HG03025 (cell line): ENCODE data around the gene PHTF2.

Source experiments
- ATAC-seq: cut with Tn5 transposase; IDR thresholded peaks from one replicate; pipeline ENCODE4 v1.9.1; 2021; ENCODE audit warnings: mild to moderate bottlenecking, moderate library complexity; ENCODE audit not compliant: unreplicated experiment, low FRiP score

PHTF2 gene

DNA sequence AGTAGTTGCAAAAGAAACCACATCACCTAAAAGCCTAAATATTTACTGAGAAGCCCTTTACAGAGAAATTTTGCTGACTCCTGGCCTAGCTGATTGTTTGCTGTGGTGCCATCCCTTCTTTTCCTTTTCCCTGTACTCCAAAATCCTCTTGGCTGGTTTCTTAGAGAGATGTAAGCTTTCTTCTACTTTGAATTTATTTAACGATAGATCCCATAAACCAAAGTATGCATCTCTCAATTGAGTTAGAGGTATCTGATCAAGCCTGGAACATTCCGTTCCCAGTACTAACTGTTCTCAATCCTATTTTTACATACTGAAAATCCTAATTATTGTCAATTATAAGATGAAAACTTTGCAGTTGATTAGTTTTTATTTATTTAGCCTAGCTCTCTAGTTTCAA, 6.6 kb upstream of the PHTF2 start:
- ATAC-seq, result no peak

DNA sequence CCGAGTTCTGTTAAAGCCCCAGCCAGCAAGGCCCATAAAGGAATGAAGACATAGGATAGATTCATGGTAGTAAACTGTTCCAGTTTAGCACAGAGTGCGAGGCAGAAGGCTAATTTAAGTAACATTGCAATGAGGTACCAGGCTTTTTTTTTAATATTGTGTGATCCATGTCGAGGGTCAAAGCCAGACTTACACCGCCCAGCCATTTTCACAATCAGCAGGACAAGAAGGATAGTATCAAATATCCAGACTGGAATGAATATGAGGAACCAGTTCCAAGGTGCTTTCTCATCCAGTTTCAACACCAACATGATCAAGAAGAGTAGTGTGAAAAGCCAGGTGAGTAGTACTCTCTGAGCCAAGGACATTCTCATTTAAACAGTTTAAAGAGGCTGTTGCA, 4.6 kb upstream of the PHTF2 start:
- ATAC-seq, result no peak

DNA sequence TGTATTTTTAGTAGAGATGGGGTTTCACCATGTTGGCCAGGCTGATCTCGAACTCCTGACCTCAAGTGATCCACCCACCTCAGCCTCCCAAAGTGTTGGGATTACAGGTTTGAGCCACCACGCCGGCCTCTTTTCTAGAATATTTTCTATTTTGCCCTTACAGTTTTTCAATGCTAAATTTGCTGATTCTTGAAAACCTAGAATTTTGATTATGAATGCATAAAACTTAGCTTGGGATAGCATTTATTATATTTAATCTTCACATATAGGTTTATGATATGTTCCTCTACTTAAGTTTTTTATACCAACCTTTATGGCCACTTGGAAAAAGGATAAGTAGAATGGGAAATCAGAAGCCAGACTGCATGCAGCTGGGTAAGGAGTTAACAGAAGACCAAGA, 2.5 kb upstream of the PHTF2 start:
- ATAC-seq, result no peak

DNA sequence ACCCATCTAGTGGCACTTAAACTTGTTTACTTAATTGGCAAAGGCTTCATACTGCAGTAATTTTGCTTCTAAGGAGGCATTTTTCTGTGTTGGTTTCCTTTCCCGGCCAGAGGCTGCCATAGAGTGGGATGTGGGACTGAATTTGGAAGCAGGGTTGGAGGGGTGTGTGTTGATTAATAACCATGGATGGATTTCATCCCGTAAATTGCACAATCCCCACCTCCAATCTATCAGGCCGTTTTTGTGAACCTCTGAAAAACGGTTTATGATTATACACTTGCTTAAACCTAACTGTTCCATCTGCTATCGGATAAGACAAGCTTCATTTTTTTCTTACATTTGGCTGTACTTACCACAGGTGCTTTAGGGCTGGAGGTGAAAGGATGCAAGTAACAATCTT, 1.6 kb upstream of the PHTF2 start:
- no peak for ATAC-seq

DNA sequence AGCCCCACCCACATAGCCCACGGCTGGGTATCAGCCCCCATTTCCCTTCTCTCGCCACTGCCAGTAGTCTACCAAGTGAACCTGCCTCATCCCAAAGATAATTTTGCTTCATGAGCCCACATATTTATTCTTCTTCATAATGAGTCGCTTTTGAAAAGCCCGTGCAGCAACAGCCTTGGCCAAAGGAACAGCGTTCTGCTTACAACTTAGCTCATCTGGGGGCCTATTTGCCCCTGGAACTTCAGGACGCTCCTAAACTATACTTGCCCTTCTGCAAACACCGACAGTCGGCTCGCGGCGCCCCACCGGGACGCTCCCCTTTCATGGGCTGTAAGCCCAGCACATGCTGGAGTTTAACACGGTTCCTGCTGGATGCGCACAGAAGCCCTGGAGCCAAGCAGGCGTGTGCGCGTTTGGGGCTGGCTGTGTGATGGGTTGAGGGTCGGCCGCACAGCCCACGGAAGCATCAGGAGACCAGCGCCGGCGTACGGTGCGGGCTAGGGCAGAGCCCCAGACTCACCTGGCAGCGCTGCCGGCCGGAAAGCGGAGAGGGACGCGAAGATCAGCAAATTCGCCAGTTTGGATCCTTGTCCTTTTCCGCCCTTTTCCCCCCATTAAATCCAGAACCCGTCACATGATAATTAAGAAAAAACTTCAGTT, 709 bp upstream of the PHTF2 start:
- peak; percentile 18 for ATAC-seq

DNA sequence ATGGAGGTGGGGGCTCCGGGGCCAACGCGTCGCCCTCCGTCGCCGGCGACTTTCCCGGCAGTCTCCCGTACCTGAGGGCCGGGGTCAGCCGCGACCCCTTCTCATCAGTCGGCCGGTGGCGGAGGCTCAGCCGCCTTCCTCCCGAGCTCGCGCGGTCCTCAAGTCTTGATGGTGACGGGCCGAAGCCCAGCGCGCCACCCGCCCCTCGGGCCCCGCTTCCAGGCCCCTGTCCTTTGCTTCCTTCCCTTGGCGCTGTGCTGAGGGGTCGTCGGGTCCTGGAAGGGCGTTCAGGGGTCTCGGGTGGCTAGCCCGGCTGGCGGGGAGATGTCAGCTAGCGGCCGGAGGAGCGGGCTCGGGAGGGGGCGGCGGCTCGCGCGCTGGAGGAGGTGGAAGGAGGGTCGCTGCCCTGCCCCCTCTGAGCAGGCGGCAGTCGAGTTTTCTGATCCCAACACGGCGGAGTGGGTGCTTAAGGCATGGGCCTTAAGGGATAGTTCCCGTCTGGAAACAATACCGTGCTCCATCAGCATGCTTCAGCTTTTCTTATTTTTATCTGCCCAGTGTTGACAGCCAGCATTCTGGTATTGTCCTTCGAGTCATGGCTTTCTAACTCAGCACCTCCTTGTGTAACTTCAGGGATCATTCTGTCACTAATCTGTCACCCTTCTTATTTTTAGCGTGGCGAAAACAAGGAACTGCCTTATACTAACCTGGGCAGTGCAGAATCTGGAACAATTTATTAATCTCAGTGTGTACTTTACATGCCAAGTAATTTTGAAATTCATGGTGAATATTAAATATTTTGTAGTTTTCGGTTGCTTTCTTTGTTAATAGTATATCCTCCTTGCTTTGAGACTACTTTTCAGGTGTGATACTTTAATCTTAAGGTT, 748 bp downstream of the PHTF2 start:
- ATAC-seq, result peak; percentile 1

DNA sequence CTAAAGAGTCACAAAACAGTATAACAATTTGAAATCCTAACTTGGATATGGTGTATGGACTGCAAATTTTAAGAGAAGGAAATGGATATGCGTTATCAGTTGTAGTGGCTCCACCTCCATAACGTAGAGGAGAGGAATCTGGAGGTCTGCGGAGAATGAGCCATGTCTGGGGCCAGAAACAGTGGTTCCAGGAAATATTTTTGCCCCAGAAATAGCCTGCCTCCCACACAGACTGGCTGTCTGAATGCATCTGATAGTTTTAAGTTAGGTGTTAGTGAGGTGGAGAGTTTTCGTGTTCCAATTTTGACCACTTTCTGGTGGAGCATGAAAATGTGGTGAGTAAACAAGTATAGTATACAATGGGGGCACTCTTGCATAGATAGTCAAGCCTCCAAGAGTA, 1.6 kb downstream of the PHTF2 start:
- ATAC-seq, result no peak

DNA sequence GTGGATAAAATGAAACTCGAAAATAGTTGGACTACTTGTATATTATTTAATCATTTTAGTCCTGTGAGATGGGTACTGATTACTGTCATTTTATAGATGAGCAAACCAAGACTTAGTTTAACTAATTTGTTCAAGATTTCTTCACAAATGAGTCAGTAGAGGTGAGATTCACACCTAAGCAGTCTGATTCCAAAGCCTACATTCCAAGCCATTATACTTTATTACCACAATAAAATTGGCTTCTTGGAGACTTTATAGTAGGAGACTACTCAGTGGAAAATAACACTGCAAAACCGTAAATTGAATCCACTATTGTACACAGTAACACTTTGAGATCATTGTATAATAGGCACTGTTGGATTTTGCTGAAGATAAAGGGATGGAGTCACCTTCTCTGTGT, 2.2 kb downstream of the PHTF2 start:
- ATAC-seq, result no peak

DNA sequence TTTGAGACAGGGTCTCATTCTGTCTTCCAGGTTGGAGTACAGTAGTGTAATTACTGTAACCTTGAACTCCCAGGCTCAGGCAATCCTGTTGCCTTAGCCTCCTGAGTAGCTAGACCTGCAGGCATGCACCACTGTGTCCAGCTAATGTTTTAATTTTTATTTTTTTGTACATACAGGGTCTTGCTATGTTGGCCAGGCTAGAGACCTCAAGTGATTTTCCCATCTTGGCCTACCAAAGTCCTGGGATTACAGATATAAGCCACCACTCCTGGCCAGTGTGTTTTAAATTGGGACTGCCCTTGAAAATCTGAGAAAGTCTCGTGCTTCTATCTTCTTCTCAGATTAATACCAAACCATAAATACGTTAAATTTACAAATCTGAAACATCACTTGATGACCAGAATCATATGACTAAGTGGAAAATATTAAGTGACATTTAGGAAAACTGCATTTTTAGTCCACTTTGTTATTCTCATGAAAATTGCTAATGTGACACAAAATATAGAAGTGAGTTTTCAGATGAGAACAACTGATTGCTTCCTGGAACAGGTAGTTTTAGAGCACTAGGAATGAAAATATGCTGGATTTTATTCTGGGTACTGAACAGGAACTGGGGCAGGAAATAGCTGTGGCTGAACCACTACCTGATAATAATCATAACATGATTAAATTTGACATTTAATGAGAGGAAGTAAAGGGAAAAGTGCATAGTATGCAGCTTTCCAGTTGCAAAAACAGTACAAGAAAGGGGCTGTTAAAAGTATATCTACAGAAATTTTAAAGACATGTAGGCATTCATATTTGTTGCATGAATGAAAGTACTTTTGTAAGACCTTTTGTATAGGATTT, 4.2 kb downstream of the PHTF2 start:
- ATAC-seq, result no peak

DNA sequence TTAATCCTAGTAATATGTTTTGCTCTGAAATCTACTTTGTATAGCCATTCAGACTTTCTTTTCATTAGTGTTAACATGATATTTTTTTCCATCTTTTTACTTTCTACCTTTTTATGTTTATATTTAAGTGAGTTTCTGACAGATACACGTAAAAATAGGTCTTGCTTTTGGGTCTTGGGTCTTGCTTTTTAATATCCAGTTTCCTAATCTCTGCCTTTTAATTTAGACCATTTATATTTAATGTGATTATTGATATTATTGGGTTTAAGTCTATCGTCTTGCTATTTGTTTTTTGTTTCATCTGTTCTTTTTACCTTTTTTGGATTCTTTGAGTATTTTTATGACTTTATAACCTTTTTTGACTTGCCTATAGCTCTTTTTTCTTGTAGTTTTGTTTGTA, 7.9 kb downstream of the PHTF2 start:
- ATAC-seq, result no peak

DNA sequence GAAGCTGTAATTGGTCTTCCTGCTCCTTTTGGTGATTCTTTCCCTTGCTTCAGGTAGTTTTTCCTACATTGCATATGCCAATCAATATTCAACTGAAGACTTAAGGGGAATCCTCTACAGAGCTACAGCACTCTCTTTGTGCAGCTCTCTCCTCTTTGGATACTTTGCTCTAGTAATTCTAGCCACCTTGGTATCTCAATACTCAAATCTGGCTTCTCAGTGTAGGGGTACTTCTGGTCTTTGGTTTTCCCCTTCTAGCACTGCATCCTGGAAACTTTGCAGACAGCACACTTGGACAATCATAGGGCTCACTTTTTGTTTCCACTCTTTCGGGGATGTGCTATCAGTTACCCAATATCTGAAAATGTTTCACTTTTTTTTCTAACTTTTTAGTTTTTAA, 9.9 kb downstream of the PHTF2 start:
- no peak for ATAC-seq

DNA sequence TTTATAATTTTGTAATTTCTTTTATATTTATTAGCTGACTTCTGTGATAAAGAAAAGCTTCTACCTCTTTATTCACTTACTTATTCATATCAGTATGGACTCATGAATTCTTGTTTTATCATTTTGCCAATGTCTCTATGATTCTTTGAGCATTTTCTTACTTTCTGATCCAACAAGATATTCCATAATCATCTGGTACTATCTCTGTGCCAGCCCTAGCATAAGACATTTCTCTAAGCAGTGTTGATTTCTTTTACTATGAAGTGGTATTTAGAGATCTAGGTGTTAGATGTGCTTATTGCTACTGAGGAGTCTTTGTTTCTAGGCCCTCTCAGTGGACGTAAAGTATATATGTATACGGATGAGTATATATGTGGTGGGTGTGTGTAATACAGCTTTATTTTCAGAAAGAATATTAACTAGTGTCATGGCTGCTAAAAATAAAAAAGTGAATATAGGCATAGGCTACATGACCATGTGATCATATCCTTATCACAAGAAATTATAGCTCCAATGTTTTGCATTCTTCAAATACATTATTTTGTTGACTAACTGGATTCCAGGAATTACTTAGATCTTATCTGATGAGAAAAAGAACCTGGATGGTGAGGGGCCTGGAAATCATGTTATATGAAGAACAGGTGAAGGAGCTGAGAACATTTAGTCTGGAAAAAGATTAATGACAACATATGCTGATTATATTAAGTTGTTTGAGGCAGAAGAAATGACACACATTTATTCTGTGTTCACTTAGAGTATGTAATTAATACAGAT, 13.1 kb downstream of the PHTF2 start:
- no peak for ATAC-seq

DNA sequence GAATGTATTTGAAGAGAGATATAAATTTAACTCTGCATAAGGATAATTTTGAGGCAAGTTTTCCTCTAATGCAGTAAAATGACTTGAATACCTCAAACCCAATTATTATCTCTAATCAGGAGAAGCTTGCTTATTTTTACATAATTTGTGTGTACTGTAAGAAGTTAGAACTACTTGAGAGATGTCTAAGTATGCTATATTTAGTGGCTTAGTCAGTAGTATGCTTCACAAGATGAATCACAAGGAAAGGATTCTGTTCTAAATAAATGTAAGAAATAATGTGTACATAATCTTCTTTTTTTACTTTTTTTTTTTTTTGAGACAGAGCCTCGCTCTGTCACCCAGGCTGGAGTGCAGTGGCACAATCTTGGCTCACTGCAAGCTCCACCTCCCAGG, 13.7 kb downstream of the PHTF2 start:
- ATAC-seq, result no peak

DNA sequence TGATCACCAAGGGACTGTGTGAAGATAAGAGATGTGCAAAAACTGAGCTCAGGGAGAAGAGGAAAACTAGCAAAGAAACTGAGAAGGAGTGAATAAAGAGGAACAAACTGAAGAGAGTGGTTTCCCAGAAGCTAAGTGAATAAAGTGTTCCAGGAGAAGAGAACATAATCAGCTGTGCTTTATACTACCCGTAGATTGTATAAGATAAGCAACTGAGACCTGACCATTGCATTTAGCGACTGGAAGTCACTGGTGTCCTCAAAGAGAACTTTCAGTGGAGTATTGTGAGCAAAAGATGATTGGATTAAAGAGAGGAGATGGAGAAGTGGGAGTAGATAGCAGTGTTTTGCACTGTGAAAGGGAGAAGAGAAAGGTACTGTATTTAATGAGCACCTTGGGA, 14.6 kb downstream of the PHTF2 start:
- no peak for ATAC-seq

DNA sequence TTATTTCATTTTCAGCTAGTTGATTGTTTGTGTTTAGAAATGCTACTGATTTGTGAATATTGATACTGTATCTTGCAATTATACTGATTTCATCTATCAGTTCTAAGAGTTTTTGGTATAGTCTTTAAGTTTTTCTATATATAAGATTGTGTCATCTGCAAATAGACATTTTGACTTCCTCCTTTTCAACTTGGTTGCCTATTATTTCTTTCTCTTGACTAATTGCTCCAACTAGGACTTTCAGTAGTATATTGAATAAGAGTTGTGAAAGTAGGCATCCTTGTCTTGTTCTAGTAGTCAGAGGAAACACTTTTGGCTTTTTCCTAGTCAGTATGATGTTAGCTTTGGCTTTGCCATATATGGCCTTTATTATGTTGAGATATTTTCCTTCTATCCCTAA, 20.4 kb downstream of the PHTF2 start:
- ATAC-seq, result no peak

DNA sequence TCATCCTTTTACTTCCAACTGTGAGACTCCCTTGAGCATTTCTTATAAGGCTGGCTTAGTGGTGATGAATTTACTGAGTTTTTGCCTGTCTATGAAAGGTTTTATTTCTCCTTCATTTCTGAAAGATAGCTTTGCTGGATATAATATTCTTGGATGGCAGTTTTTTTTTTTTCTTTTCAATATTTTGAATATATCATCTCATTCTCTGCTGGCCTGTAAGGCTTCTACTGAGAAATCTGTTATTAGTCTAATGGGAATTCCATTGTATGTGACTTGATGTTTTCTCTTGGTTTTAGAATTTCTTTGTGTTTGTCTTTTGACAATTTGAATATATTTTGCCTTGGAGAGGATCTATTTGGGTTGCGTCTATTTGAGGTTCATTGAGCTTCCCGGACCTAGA, 22.4 kb downstream of the PHTF2 start:
- no peak for ATAC-seq

DNA sequence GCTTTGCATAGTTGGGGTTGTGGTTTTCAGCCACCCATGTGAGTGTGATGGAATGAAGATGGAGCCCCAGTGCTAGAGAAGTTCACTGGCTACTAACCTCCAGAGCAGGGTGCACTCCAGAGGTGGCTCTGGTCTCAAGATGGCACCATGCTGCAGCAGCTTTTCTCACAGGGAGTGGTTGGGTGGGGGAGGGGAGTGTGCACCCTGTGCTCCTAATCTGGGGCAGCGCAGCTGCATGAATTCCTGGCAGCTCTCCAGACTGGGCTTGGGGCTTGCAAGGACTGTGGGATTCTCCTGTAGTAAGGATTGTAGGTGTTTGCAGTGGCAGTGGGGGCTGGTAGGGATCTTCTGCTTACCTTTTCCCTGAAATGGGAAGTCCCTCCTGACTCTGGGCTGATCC, 23.7 kb downstream of the PHTF2 start:
- ATAC-seq, result no peak

DNA sequence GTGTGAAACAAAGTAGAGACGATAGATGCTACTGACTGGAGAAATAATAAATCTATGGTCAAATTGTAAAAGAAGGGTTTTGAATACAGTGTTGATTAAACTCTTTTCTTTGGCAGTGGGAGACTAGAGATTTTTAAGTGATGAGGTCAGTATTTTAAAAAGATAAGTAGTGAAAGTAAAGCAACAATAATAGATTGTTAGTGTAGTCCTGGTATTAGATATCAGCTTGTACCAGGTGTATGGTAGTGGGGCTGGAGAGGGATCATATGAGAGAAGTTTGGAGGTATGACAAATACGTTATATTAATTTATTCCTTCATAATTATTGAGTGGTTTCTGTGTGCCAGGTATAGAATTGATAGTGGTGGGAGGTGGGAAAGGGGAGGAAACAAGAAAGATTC, 25.2 kb downstream of the PHTF2 start:
- no peak for ATAC-seq

DNA sequence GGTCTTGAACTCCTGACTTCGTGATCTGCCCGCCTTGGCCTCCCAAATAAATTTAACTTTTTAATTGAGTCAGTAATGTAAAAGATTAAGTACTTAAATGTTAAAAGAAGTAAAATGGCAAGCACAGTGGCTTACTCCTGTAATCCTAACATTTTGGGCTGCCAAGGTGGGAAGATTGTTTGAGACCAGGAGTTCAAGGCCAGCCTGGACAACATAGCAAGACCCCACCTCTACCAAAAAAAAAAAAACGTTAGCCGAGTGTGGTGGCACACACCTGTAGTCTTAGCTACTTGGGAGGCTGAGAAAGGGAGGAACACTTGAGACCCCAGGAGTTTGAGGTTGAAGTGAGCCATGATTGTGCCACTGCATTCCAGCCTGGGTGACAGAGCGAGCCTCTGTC, 26.1 kb downstream of the PHTF2 start:
- no peak for ATAC-seq

DNA sequence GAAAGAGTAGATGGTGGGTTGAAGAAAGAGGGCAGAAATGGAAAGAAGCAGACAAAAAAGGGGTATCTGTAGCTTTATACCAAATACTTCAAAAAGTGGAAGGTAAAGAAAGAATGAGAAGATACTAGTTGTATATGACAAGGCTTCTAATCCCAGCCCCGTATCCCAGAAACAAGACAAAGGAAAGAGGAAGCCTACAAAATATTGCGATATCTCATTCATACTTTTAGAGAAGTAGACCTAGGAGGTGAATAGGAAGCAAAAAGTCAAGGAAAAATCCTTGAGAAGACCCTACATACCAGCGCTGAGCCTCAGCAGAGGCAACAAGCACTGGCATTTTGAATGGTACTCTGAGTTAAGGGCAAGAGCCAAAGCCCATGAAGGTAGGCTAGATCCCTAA, 26.6 kb downstream of the PHTF2 start:
- no peak for ATAC-seq

DNA sequence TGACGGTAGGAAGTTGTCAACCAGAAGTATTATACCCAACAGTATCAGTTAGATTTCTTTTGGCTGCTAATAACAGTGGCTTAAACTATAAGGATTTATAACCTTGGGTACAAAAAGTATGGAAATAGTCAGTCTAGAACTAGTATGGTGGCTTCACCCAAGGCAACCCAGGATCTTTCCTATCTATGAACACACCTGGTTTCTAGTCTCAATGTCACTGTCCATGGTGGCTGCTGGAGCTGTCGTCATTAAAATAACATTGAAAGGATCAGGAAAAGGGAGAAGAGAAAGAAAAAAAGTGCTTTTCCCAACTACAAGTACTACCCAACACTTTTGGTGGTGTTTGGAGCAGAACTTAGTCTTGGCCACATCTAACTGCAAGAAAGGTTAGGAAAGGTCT, 27.7 kb downstream of the PHTF2 start:
- ATAC-seq, result no peak
